CD4-positive, alpha-beta T cell treated with Interleukin-17A for 1 hour (primary cell): Measurements from ENCODE around the gene PLEKHA7.

Experiments used
- DNase-seq: peaks from one replicate; pipeline ENCODE4 v3.0.0-alpha.2; 2020

The PLEKHA7 gene

DNA sequence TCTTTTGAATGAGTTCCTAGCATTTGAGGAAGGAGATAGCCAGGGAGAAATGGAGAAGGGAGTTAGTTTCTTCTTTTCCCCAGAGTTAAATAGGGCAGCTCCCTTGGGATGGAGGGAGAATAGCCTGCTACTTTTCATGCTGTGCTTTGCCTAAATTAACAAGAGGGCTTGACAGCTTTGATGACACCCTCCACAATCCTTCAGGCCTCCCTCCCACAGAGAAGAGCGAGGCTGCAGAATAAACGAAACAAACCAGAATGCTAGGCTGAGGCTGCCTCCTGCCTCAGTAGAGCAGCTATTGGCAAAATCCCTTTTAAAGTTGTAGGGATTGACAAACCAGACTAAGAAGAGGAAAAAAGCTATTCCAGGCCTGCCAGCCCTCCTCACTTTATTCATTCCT, 181.2 kb downstream of the PLEKHA7 start:
- DNase-seq, result no peak

DNA sequence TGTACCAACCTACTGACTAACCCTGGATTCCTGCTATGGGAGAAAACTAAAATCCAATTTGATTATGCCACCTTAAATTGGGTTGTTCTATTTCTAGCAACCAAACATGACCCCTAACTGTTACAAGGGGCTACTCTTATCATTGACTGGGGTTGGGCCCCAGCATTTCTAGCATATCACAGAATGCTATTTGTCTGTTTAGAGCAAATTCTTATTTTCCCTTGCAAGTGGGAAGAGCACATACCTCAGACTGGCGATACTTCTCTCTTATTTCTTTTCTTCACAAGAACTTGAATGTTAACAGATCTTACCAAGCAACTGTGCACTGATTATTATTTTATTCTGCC, 182.0 kb downstream of the PLEKHA7 start:
- DNase-seq, result no peak

DNA sequence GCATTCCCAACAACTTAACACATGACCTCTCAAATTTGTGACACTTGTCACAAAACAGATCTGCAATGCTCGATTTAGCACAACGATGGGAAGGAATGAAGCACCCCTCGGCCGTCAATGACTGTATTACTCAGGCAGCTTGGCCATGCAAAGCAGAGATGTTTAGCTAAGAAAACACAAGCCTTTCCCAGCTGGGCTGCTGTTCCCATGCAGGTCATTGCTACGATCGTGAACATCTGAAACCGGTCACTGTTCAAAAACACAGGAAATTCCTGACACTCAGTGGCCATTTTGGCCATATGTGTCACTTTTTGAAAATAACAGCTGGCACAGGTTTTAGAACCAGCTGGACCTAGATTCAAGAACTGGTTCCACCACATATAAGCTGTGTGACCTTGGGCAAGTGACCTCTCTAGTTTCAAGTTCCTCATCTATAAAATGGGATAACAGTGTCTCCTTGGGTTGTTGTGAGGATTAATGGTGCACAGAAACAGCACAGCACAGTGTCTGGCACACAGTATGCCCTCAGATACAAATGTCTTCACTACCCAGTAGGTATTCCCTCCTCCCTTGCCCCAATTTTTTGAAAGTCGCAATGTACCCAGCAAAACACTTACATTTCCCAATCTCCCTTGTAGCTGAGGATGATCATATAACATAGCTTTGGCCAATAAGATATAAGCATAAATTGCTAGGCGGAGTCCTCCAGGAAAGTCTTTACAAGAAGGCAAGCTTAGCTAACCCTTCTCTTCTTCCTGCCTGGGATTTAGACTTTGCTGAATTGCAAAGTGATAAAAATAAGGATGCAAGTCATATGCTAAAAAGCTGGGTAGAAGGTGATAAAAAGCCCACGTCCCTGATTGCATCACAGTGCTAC, 182.7 kb downstream of the PLEKHA7 start:
- no peak for DNase-seq

DNA sequence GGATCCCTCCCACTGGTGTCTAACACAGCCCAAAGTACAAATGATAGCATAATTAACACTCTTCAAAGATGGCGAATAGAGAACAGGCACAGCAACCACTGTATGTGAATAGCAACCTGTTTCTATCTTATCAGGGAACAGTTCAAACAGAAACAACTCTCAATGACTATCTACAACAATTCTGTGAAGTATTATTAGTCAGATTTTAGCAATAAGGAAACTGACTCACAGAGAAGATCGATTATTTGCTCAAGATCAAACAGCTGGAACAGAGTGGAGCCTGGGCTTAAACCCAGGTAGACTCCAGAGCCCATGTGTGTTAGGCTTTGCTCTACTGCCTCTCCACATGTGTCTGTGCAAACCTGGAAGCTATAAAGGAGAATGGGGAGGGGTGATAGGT, 187.1 kb downstream of the PLEKHA7 start:
- no peak for DNase-seq

DNA sequence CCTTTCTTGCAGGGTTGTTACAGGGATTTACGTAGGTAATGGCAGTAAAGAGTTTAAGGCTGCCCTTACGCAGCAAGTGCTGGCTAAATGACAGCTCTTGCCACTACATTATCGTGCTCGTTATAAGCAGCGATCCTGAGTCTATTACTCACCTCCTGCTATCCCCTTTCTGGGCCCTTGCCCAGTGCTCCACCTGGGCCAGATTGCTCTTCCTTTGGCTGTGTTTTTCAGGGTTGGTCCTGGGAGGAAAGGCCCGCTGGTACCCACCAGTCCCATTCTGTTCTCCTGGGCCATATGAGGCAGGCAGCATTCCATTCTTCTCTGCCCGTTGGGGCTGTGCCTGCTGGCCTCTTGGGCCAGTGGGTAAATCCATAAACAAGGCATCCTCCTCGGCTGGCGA, 188.2 kb downstream of the PLEKHA7 start:
- no peak for DNase-seq

DNA sequence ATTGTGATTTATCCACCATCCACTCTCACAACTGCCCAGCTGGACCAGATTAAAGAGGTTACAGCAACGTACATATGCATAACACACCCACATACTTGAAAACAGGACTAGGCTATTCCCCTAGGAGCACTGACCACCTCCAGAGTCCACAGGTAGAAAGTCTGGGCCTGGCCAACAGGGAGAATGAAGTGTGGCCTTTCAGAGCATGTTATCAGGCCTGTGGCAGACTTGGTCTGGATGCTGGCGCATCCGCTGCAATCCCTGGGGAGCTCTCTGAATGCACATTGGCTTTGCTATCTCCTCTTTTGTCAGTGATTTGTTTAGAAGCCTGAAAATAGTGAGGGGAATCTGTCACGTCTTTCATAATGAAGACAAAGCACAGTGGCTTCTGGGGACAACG, 189.1 kb downstream of the PLEKHA7 start:
- DNase-seq, result no peak

DNA sequence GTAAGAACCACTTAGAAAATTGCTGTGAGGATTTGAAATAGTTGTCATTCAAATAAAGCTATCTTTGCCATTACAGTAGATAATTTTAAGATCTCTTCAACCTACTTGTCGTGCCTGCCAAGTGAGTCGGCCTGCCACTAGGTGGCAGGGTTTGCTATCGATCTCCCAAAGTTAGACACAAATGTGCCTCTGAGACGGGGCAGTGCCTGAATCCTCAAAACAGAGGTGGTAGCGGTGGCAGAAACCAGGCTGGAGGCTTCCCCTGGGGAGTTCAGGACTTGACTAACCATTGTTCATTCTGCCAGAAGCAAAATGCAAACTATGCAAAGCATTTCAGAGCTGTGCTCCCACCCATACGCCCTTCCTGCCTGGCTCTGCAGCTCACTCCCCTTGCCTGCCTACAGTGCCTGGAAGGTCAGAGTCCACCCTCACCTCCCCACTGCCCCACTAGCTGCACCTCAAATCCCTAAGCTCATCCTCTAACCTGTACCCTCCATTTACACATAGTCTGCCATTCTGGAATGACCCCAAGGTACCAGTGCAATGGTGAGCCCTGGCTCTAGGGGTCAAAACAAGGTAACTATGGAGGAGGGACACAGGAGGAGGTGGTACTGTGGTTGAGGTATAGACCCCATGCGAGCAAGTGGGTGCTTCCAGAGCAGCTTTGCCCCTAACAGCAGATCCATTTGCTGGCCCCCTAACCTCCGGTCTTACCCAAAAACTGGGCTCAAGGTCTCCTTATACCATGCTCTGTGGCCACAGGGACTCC, 193.7 kb downstream of the PLEKHA7 start:
- peak; percentile 57 for DNase-seq

DNA sequence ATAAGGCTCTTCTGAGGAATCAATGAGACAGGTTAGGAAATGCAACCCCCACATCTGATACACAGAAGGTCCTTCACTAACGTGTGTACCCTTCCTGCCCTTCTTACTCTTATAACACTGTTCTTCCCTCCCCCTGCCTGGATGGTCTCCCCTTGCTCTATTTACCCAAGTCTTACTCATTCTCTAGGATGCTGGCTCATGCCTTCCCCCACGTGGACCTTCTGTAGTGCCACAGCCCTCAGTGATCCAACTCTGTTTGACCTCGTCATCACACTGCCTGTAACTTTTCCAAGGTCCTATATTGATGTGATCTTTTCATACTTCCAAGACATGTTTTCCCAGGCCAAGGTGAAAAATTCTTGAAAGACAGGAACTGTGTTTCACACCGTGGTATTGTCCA, 195.9 kb downstream of the PLEKHA7 start:
- no peak for DNase-seq

DNA sequence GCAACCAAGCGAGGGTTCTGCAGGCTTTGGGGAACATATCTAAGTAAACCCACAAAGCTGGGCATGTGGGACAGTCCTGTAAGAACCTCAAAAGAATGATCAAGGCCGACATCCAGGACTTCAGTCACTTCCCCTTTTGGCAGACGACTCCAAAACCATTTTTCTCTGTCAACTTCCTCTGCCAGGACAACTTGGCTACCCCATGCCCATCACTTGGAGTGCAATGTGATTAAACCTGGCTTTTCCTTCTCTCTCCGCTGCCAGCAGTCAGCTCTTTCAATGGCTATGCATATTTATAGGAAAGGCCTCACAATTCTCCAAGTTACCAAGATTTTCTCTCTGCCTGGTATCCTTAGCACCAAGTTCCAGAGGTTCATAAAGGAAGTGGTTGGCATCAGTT, 196.9 kb downstream of the PLEKHA7 start:
- no peak for DNase-seq

DNA sequence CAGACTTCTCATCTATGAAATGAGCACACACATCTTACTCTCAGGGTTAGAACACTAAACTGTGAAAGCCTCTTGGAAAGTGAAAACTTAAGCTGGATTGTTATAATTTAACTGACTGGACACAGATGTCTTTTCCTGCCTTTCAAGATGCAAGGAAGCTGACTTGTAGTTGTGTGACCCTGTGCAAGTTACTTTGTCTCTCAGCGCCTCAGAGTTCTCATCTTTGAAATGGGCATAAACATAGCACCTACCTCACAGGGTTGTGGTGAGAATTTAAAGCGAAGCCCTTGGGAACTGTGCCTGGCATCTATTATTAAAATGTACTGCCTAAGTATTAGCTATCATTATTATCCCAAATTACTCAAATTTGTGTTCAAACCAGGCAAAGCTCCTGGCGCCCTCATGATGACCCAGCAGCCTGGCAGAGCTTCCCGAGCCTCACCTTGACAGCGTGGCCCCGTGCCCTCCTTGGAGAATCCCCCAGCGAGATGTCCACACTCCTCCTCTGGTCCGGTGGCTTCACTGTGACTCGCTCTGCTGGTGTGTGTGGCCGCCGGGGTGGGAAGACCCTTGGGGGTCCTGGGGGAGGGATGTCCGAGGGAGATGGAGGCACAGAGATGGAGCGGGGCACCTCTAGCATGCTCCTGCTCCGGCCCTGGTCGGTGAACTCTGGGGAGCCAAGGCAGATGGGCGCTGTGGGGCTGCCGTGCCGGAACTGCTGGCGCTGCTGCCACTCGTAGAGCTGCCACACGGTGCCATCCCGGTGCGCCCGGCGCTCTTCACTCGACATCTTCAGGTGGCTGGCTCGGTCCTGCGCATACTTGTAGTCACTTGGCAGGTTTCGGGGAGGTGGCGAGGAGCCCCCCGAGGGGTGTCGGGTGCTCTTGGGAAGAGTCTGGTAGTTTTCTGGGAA, 197.6 kb downstream of the PLEKHA7 start:
- DNase-seq, result no peak

DNA sequence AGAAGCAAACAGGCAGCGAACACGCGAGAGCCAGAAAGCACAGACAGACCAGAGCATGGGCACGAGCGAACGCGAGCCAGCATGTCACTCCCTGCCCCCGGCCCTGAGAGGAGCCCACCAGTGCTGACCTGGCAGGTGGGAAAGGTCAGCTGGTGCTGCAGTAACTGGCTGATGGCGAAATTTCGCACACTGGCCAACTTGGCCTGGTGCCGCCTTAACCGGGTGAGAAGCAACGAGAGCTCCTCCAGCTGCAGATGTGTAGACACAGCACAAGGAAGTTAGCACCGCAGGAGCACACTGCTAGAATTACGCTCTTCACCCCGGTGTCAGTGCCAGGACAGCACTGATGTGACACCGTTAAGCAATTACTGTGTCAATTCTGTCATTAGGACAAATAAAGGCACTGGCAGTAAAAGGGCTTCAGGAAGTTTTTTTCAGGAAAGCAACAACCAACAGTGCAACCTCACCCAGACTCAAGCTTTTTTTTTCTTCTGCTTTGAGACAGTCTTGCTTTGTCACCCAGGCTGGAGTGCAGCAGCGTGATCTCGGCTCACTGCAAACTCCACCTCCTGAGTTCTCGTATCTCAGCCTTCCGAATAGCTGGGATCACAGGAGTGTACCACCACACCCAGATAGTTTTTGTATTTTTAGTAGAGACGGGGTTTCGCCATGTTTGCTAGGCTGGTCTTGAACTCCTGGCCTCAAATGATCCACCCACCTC, 199.0 kb downstream of the PLEKHA7 start:
- no peak for DNase-seq

DNA sequence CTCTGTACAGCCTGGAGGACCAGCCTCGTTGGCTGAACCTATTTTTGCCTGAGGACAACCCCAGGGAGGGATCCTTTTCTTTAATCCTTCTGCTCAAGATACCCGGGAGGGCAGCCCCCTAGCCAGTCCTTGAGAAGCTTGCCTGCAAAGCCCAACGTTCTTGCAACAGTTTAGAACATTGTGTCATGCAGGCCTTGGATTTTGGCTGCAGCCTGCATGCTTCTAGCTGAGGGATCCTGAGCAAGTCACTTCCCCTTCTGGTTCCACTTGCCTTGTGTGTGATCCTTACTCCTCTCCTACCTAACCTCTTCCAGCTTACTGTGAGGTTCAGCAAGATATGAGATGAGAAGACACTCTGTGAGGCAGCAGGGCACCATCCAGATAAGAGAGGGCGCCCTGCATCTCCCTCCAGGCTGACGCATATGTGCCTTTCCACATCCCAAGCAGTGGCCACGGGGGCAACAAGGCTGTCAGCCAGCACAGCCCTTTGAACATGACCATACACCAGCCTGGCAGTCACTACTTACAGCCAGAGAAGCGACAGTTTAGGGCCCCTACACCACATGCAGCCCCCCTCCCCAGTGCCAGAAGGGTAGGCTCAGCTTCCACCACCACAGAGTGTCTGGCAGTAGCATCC, 199.7 kb downstream of the PLEKHA7 start:
- no peak for DNase-seq

DNA sequence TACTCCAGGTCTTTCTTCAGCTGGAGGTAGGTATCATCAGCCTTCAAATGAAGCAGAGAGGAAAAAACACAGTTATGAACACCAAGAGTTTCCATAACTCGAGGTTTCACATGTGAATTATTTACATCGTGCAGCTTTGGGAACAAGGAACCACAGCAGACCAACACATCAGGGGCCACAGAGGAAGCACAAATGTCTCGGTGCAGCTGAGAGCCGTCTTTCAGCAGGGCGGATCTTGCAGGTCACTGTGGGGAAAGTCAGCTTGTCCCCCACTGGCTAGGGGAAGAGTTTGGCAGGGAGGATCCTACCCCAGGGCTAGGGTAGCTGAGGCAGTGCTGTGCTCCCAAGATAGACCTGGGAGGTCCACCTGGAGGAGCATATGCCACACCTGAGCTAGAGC, 201.1 kb downstream of the PLEKHA7 start:
- no peak for DNase-seq

DNA sequence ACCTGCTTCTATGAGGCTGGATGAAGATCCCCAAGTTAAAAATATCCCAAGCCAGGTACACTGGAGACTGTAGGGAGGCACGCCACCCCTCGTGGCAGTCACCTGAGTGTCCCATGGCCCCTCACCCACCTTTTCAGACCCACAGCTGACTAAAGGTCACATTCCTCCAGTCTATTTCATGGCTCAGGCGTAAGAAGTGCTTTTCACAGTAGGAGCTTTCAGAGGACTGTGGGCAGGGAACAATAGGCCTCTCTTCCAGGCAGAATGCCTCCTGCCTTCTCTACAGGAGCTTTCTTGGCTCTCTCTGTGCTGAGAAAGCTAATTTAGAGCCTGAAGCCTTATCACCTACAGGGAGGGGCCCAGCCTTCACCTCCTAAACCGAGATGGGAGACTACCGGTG, 201.9 kb downstream of the PLEKHA7 start:
- no peak for DNase-seq

DNA sequence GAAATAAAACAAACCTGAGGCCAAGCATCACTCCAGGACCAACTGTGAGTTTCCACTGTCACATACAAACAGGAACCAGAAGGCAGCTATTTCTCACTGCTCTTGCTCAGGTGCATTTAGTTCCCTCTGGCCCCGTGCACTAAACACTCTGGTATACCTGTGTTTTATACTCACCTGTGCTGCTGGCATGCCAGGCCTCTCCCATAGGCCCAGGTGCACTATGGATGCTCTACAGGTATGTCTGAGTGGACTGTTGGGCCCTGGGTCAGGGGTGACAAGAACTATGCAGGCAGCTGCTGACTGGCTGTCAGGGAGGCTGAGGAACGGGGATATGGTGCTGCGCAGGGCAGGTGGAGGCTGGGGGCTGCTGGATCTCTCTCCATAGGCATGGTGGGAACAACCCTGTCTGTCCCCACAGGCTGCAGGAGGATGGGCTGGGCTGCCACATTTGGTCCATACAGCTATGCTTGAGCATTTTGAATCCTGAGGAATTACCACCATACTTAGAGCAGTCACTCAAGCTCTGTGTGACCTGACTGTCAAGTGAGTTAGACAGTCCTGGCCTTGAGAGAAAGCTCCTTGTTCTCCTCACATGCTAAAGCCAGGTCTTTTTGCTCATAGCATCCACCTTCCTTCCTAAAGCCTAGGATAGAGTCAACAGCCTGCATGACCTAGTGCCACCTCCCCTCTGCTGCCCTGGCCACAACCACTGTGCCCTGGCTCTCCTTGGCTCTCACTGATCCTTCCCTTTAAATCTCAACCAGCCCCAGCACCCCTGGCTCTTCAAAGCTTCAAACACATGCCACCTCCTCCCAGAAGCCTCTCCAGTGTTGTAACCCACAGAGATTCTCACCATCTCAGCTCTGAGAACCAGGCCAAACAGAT, 202.8 kb downstream of the PLEKHA7 start:
- no peak for DNase-seq

DNA sequence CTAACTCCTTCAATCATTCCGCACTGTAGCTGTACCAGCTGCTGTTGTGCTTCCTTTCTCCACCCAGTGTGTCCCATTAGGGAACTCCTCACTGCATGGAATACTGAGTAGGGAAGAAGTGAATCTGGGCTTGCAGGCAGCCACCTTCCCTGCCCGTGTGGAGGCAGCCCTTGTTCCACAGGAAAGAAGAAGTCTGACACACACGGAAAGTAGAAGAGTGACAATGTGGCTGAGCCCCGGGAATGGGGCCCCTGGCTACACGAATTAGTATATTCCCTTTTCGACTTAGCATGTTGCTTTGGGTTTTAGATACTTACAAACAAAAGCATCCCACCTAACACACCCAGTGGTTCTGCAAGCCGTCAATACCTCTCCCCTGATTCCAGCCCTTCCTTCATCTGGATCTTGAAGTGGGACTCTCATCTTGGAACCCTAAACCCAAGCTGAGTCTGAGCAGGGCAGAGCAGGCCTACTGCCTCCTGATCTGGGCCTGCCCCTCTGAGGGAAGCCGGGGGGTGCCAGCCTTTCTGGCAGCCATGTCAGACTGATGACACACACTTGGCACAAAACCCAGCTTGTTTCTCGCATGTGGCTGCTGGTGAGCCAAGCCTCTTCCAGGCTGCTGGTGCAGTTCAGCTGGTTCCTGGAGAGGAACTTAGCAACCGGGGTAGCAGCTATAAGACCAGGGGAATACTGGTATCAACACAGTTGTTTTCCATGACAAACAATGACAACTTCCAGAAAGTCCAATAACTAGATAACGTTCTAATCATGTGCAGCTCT, 204.1 kb downstream of the PLEKHA7 start:
- DNase-seq, result no peak

DNA sequence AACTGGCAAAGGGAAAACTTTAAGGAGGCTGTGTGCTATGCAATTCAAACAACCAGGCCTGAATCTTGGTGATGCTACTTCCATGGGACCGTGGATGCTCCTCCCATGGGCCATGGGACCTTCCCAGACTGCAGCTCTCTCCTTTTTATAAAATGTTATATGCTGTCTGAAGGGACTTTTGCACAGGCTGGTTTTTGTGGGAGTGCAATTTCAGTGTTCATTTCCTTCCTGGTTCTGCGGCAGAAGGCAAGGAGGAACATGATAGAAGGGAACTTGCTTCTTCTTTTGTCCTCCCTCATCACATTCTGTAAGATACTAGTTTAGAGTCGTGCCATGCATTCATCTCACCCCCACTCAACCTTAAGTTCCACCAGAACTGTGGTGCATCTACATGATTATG, 206.9 kb downstream of the PLEKHA7 start:
- DNase-seq, result no peak

DNA sequence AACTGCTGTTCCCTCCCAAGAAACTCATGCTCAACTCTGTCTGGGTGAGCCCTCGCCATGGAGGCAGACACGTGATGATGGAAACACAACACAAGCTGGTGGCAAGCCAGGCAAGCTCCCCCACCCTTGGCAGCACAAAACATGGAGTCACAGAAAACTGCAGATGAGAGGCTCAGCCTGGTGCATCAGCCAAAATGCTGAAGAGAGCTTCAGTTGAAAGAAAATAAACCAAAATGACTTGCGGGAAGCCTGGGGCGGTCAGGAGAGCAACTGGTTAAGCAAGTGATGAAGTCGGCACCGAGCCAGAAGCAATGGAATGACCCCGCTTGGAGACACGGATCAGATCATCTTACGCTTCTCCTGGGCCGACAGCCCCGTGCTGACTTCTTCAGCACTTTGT, 207.4 kb downstream of the PLEKHA7 start:
- DNase-seq, result no peak

DNA sequence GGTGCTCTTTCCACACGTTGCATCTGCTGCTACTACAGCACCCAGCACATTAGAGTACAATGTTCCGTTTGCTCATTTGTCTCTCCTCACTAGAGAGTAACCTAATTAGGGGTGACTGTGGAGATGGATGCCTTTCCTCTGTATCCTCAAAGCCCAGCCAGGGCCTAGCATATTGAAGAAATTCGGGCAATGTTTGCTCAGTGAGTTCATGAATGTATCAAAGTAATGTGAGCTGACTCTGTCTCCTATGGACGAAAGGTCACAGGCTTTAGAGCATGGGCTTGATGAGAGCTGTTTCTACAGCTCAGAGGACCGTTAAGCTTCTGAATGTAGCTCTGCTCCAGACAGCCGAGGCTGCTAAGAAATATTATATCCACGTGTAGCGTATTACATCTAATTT, 208.3 kb downstream of the PLEKHA7 start:
- no peak for DNase-seq
